ENCODE data around the gene CYB5RL. TPM values are rescaled to one million over a fixed set of nuclear protein-coding genes. Genes with fewer than 3 reads are reported as not detected.

Gene CYB5RL
- total RNA-seq: 0.72 and 4.0 TPM in 2 replicates

DNA sequence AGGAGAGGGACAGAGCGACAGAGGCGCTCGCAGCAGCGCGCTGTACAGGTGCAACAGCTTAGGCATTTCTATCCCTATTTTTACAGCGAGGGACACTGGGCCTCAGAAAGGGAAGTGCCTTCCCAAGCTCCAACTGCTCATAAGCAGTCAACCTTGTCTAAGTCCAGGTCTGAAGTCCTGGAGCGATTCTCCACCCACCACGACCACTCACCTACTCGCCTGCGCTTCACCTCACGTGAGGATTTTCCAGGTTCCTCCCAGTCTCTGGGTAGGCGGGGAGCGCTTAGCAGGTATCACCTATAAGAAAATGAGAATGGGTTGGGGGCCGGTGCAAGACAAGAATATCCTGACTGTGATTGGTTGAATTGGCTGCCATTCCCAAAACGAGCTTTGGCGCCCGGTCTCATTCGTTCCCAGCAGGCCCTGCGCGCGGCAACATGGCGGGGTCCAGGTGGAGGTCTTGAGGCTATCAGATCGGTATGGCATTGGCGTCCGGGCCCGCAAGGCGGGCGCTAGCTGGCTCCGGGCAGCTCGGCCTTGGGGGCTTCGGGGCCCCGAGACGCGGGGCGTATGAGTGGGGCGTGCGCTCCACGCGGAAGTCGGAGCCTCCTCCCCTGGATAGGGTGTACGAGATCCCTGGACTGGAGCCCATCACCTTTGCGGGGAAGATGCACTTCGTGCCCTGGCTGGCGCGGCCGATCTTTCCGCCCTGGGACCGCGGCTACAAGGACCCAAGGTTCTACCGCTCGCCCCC, at the start of gene CYB5RL, which contains the start of gene MRPL37:
Gene CYB5RL, minus strand, starts transcription at position 266 of the 754 bp plus-strand sequence. CDS start 4,414 bp downstream, outside the sequence.
Gene MRPL37, plus strand, starts transcription at position 403 of the 754 bp plus-strand sequence. Its CDS starts 77 bp downstream, at position 480.

DNA sequence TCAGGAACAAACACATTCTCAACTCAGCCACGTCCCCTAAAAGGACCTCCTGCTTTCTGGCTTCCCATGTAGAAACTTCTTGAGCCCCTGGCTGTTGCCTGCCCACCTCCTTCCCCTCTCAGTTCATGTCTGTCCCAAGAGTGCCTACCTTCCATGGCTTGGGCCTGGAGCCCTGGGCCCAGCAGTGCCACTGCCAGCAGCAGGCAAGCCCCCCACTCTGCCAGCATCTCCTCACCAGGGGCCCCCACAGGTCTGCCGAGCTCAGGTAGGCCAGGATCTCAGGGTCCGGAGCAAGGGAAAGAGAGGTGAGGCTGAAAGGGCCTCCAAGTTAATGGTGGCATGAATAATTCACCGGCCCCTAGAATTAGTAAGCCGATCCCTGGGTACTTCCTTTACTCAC, 47.1 kb downstream of the CYB5RL start, which contains the start of gene CDCP2:
Gene CDCP2, minus strand, starts transcription at position 305 of the 400 bp plus-strand sequence. Its CDS starts 78 bp downstream, at position 227.

Other genes starting within 250 kb of the CYB5RL start
- gene LDLRAD1, start 181.8 kb downstream of the CYB5RL start, total RNA-seq: under 0.01 and 0.64 TPM in 2 replicates
- 215 and 300 TPM in 2 replicates for gene TMEM59, start 146.8 kb downstream of the CYB5RL start, total RNA-seq
- gene TCEANC2, start 146.4 kb downstream of the CYB5RL start, total RNA-seq: 2.2 and 3.0 TPM in 2 replicates
- gene CDCP2, start 47.0 kb downstream of the CYB5RL start, total RNA-seq: not detected in 2 replicates
- 48.0 and 57.5 TPM in 2 replicates for gene MRPL37, start 137 bp upstream of the CYB5RL start, total RNA-seq
- gene SSBP3, start 206.4 kb upstream of the CYB5RL start, total RNA-seq: 2.4 and 2.6 TPM in 2 replicates

Measured in tracheal epithelial cell (primary cell).